GM21423 (cell line): ENCODE data around the gene CENPVL2.
"Not testable (repeated sequence)": the region's sequence is repeated elsewhere in the genome, so short reads cannot be mapped to it uniquely, and the experiment has no call there.

Experiments
- ATAC-seq: cut with Tn5 transposase; IDR thresholded peaks from one replicate; pipeline ENCODE4 v1.9.1; 2021; ENCODE audit warnings: mild to moderate bottlenecking, moderate library complexity; ENCODE audit not compliant: unreplicated experiment

Gene CENPVL2

GRCh38 chrX:51682720-51683062 is at the start of gene CENPVL2:
Gene CENPVL2, minus strand, starts transcription at chrX:51682831. Its CDS starts 0 bp downstream, at chrX:51682831.
- not testable (repeated sequence) for ATAC-seq

GRCh38 chrX:51728202-51728601 is 45.6 kb upstream of the CENPVL2 start:
- no peak for ATAC-seq

GRCh38 chrX:51712943-51713647 is 30.5 kb upstream of the CENPVL2 start:
- ATAC-seq: not testable (repeated sequence)

GRCh38 chrX:51710277-51711164 is 27.9 kb upstream of the CENPVL2 start, which contains the start of gene CENPVL1:
Gene CENPVL1, plus strand, starts transcription at chrX:51710512. Its CDS starts 0 bp downstream, at chrX:51710512.
- not testable (repeated sequence) for ATAC-seq

- no peak for ATAC-seq
Observed at GRCh38 chrX:51697397-51697796, 14.8 kb upstream of the CENPVL2 start.

GRCh38 chrX:51694254-51694653 is 11.6 kb upstream of the CENPVL2 start:
- no peak for ATAC-seq

GRCh38 chrX:51681808-51682719 is 567 bp downstream of the CENPVL2 start:
- ATAC-seq: not testable (repeated sequence)

- ATAC-seq: not testable (repeated sequence)
Observed at GRCh38 chrX:51679689-51680433, 2.8 kb downstream of the CENPVL2 start.

- no peak for ATAC-seq
Observed at GRCh38 chrX:51665981-51666380, 16.6 kb downstream of the CENPVL2 start.

GRCh38 chrX:51643377-51643776 is 39.3 kb downstream of the CENPVL2 start:
- no peak for ATAC-seq

- ATAC-seq: no peak
Observed at GRCh38 chrX:51641421-51642021, 41.1 kb downstream of the CENPVL2 start.

GRCh38 chrX:51636511-51636910 is 46.1 kb downstream of the CENPVL2 start:
- not testable (repeated sequence) for ATAC-seq
